ENCODE data around the gene VSTM2B. TPM values are rescaled to one million over a fixed set of nuclear protein-coding genes. Genes with fewer than 3 reads are reported as not detected.

The VSTM2B gene
- total RNA-seq, 1 donor from 2014 or later: not detected

- intact Hi-C loops (cut with micrococcal nuclease): no loop called here
Measured at GRCh38 chr19:29563486-29564101, 37.8 kb downstream of the VSTM2B start.

- intact Hi-C loops (cut with micrococcal nuclease): no loop called here
Measured at GRCh38 chr19:29564574-29565005, 38.8 kb downstream of the VSTM2B start.

- intact Hi-C loops (cut with micrococcal nuclease): no loop called here
Measured at GRCh38 chr19:29565171-29565570, 39.4 kb downstream of the VSTM2B start.

GRCh38 chr19:29566496-29567054, 40.8 kb downstream of the VSTM2B start:
- intact Hi-C loops (cut with micrococcal nuclease): no loop called here

- intact Hi-C loops (cut with micrococcal nuclease): no loop called here
Measured at GRCh38 chr19:29567366-29567915, 41.6 kb downstream of the VSTM2B start.

GRCh38 chr19:29568036-29569025, 42.5 kb downstream of the VSTM2B start:
- intact Hi-C loops (cut with micrococcal nuclease): no loop called here

- intact Hi-C loops (cut with micrococcal nuclease): no loop called here
Measured at GRCh38 chr19:29569038-29569911, 43.5 kb downstream of the VSTM2B start.

- intact Hi-C loops (cut with micrococcal nuclease): no loop called here
Measured at GRCh38 chr19:29571181-29571580, 45.4 kb downstream of the VSTM2B start.

- intact Hi-C loops (cut with micrococcal nuclease): no loop called here
Measured at GRCh38 chr19:29573486-29573885, 47.7 kb downstream of the VSTM2B start.

- intact Hi-C loops (cut with micrococcal nuclease): no loop called here
Measured at GRCh38 chr19:29574510-29574909, 48.7 kb downstream of the VSTM2B start.

- intact Hi-C loops (cut with micrococcal nuclease): no loop called here
Measured at GRCh38 chr19:29576046-29576606, 50.3 kb downstream of the VSTM2B start.

- intact Hi-C loops (cut with micrococcal nuclease): no loop called here
Measured at GRCh38 chr19:29576761-29577648, 51.2 kb downstream of the VSTM2B start.

- intact Hi-C loops (cut with micrococcal nuclease): no loop called here
Measured at GRCh38 chr19:29577649-29577963, 51.8 kb downstream of the VSTM2B start.

GRCh38 chr19:29578349-29578748, 52.6 kb downstream of the VSTM2B start:
- intact Hi-C loops (cut with micrococcal nuclease): no loop called here

GRCh38 chr19:29579308-29579910, 53.6 kb downstream of the VSTM2B start:
- intact Hi-C loops (cut with micrococcal nuclease): no loop called here

GRCh38 chr19:29581398-29581797, 55.6 kb downstream of the VSTM2B start:
- intact Hi-C loops (cut with micrococcal nuclease): no loop called here

GRCh38 chr19:29583196-29583999, 57.6 kb downstream of the VSTM2B start:
- intact Hi-C loops (cut with micrococcal nuclease): no loop called here

GRCh38 chr19:29586401-29586800, 60.6 kb downstream of the VSTM2B start:
- intact Hi-C loops (cut with micrococcal nuclease): no loop called here
